HCT116 (cell line): Measurements from ENCODE around the gene MMP28. TPM values are rescaled to one million over a fixed set of nuclear protein-coding genes. Genes with fewer than 3 reads are reported as not detected.

Source experiments
- ATAC-seq: fragments of 200-7000 bp; cut with Tn5 transposase; 2 replicates; pipeline ENCODE4 v1.9.1; 2020; ENCODE audit warnings: mild to moderate bottlenecking, moderate library complexity
- BruUV-seq: library from RNA; stranded (reverse); fragments of 400-500 nt; replicated peaks from 2 replicates; lab custom pipeline; 2021; lab: Mats Ljungman, UMichigan
- CTCF ChIA-PET: fragments of 300-600 bp; sonication (Branson Sonifier 250); formaldehyde crosslinking; loops from one replicate; lab custom pipeline; 2021; ENCODE audit warnings: antibody characterized with exemption; lab: Charles Lee
- POLR2A ChIA-PET: fragments of 300-600, 350-600 bp; sonication (Branson Sonifier 250); formaldehyde crosslinking; loops from one replicate; lab custom pipeline; 2021; ENCODE audit warnings: antibody characterized with exemption; lab: Charles Lee
- RAD21 ChIA-PET, 2 experiments: fragments of 300-600 bp; sonication (Branson Sonifier 250); formaldehyde crosslinking; loops; one replicate each; lab custom pipeline; 2023; ENCODE audit warnings: low total read pairs in 2 of 2; ENCODE audit not compliant: uncharacterized antibody in 2 of 2, unreplicated experiment in 2 of 2, low non-redundant PET in 1 of 2; lab: Charles Lee
- DNase-seq: peaks from one replicate; pipeline ENCODE4 v3.0.0-alpha.2; 2010; ENCODE audit warnings: low read depth, low spot score
- H2AFZ ChIP-seq: fragments of 200-600 bp; shearing (Covaris generic), sonication (generic); 2 replicates; pipeline ENCODE4 v1.6.1; 2017; ENCODE audit warnings: low read depth, mixed run types, mixed read lengths, antibody characterized with exemption, low read length; ENCODE audit not compliant: poor library complexity, severe bottlenecking
- H3K27ac ChIP-seq: 2 replicates; pipeline ENCODE4 v1.5.1; 2012; ENCODE audit warnings: low read depth, low read length
- H3K27me3 ChIP-seq: fragments of 200-600 bp; sonication (generic); 2 replicates; pipeline ENCODE4 v1.6.1; 2016; ENCODE audit warnings: mixed run types, low read length, mixed read lengths; ENCODE audit not compliant: insufficient read depth
- H3K36me3 ChIP-seq, 2 experiments: fragments of 200-500 bp in 1 of 2; fragments of 200-600 bp in 1 of 2; sonication (Bioruptor generic) in 1 of 2; sonication (generic) in 1 of 2; 2 replicates each; pipeline versions ENCODE4 v1.5.1 to v1.6.1; 2014 to 2016; ENCODE audit warnings: low read length in 2 of 2, inconsistent platforms in 1 of 2, mixed read lengths in 1 of 2, mixed run types in 1 of 2; ENCODE audit not compliant: insufficient read depth in 2 of 2, control insufficient read depth in 1 of 2
- H3K4me1 ChIP-seq, 2 experiments: fragments of 200-600 bp in 1 of 2; sonication (generic) in 1 of 2; 2 replicates each; pipeline versions ENCODE4 v1.5.1 to v1.6.1; 2012 to 2017; ENCODE audit warnings: low read length in 2 of 2, inconsistent platforms in 1 of 2, mild to moderate bottlenecking in 1 of 2, mixed read lengths in 1 of 2, mixed run types in 1 of 2, moderate library complexity in 1 of 2; ENCODE audit not compliant: insufficient read depth in 2 of 2, control insufficient read depth in 1 of 2
- H3K4me2 ChIP-seq: fragments of 200-600 bp; sonication (generic); 2 replicates; pipeline ENCODE4 v1.6.1; 2017; ENCODE audit warnings: mixed run types, low read length, mixed read lengths
- H3K4me3 ChIP-seq, 2 experiments: fragments of 200-600 bp in 1 of 2; sonication (generic) in 1 of 2; replicated peaks in 1 of 2; 2 replicates each; pipeline ENCODE4 v1.5.1; 2011 to 2016; ENCODE audit warnings: low read length in 2 of 2, control low read depth in 1 of 2, low read depth in 1 of 2, mild to moderate bottlenecking in 1 of 2, mixed read lengths in 1 of 2, mixed run types in 1 of 2
- H3K79me2 ChIP-seq: fragments of 200-600 bp; sonication (generic); 2 replicates; pipeline ENCODE4 v1.6.1; 2017; ENCODE audit warnings: mild to moderate bottlenecking, mixed run types, low read length, moderate library complexity, mixed read lengths; ENCODE audit not compliant: insufficient read depth
- H3K9ac ChIP-seq: fragments of 200-600 bp; sonication (generic); 2 replicates; pipeline ENCODE4 v1.6.1; 2016; ENCODE audit warnings: low read length, mixed read lengths
- H3K9me2 ChIP-seq: fragments of 200-600 bp; sonication (generic), shearing (Covaris generic); 2 replicates; pipeline ENCODE4 v1.6.1; 2017; ENCODE audit warnings: mixed run types, mild to moderate bottlenecking, moderate library complexity; ENCODE audit not compliant: insufficient read depth
- H3K9me3 ChIP-seq, 2 experiments: fragments of 200-500 bp in 1 of 2; fragments of 200-600 bp in 1 of 2; sonication (Bioruptor generic) in 1 of 2; sonication (generic) in 1 of 2; 2 replicates each; pipeline ENCODE4 v1.6.1; 2014 to 2017; ENCODE audit warnings: low read length in 2 of 2, mixed read lengths in 2 of 2, inconsistent platforms in 1 of 2, low read depth in 1 of 2, mild to moderate bottlenecking in 1 of 2, mixed run types in 1 of 2, moderate library complexity in 1 of 2; ENCODE audit not compliant: control insufficient read depth in 1 of 2, insufficient read depth in 1 of 2
- H4K20me1 ChIP-seq: fragments of 200-600 bp; sonication (generic), shearing (Covaris generic); 2 replicates; pipeline ENCODE4 v1.6.1; 2017; ENCODE audit warnings: mixed run types, mild to moderate bottlenecking, moderate library complexity; ENCODE audit not compliant: insufficient read depth
- CEBPB ChIP-seq: IDR thresholded peaks from 2 replicates; pipeline ENCODE4 v1.6.1; 2012; ENCODE audit warnings: low read depth
- EZH2phosphoT487 ChIP-seq: fragments of 200-600 bp; IDR thresholded peaks from 2 replicates; pipeline ENCODE4 v1.6.1; 2018; ENCODE audit warnings: antibody characterized with exemption, borderline replicate concordance
- FOSL1 ChIP-seq: IDR thresholded peaks from 2 replicates; pipeline ENCODE4 v1.6.1; 2012; ENCODE audit warnings: low read depth
- JUND ChIP-seq: IDR thresholded peaks from 2 replicates; pipeline ENCODE4 v1.6.1; 2012
- POLR2A ChIP-seq: IDR thresholded peaks from 2 replicates; pipeline ENCODE4 v1.7.0; 2011; ENCODE audit warnings: borderline replicate concordance; ENCODE audit not compliant: insufficient read depth, insufficient read length; ENCODE audit errors: extremely low read depth
- POLR2AphosphoS5 ChIP-seq: IDR thresholded peaks from 2 replicates; pipeline ENCODE4 v1.6.1; 2011; ENCODE audit warnings: mild to moderate bottlenecking, low read depth, low read length, moderate library complexity
- RAD21 ChIP-seq: IDR thresholded peaks from 2 replicates; pipeline ENCODE4 v1.6.1; 2012; ENCODE audit warnings: low read depth, mild to moderate bottlenecking
- SP1 ChIP-seq: IDR thresholded peaks from 2 replicates; pipeline ENCODE4 v1.6.1; 2012; ENCODE audit warnings: low read depth
- TCF7L2 ChIP-seq: IDR thresholded peaks from 2 replicates; pipeline ENCODE4 v1.7.0; 2011; ENCODE audit warnings: borderline replicate concordance, inconsistent platforms; ENCODE audit not compliant: insufficient read depth, insufficient read length; ENCODE audit errors: extremely low read depth
- ZFX ChIP-seq: fragments of 450-650 bp; IDR thresholded peaks from 2 replicates; pipeline ENCODE4 v1.6.1; 2017
- intact Hi-C: fragments of 100-400 bp; cut with micrococcal nuclease; formaldehyde crosslinking; loops from 2 replicates; pipeline ENCODE4 v1.10.0; 2022
- total RNA-seq: library from RNA; stranded (reverse); gene quantifications from one replicate; pipeline ENCODE4 v1.2.1, GENCODE V29; 2021; ENCODE audit not compliant: unreplicated experiment
- TF ChIP-seq, protein P1 (sequence below): IDR thresholded peaks from 2 replicates; pipeline ENCODE4 v1.6.1; 2012
- TF ChIP-seq, protein P2 (sequence below): IDR thresholded peaks from 2 replicates; pipeline ENCODE4 v1.6.1; 2012
- TF ChIP-seq, protein P3 (sequence below): IDR thresholded peaks from 2 replicates; pipeline ENCODE4 v1.6.1; 2011; ENCODE audit warnings: mild to moderate bottlenecking, low read length, moderate library complexity; ENCODE audit not compliant: insufficient replicate concordance; ENCODE audit errors: extremely low read depth

MMP28 gene
- total RNA-seq, 1 experiment from 2014 or later, result 2.6 TPM

DNA sequence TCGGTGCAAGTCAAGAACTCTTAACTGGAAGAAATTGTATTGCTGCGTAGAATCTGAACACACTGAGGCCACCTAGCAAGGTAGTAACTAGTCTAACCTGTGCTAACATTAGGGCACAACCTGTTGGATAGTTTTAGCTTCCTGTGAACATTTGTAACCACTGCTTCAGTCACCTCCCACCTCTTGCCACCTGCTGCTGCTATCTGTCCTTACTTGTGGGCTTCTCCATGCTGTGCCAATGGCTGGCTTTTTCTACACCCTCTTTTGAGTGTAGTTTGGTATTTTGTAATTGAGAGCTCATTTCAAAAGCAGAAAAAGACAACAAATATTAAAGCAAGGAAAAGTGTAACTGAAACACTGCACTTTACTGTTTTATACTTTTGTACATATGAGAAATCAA, 71.7 kb downstream of the MMP28 start (continued):
- TF ChIP-seq FOSL1 (no peak), EZH2phosphoT487 (no peak), TCF7L2 (no peak), POLR2A (no peak), CEBPB (no peak), SP1 (no peak), POLR2AphosphoS5 (no peak), RAD21 (no peak), ZFX (no peak)
- TF ChIP-seq, protein P1, sequence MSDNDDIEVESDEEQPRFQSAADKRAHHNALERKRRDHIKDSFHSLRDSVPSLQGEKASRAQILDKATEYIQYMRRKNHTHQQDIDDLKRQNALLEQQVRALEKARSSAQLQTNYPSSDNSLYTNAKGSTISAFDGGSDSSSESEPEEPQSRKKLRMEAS, result no peak

DNA sequence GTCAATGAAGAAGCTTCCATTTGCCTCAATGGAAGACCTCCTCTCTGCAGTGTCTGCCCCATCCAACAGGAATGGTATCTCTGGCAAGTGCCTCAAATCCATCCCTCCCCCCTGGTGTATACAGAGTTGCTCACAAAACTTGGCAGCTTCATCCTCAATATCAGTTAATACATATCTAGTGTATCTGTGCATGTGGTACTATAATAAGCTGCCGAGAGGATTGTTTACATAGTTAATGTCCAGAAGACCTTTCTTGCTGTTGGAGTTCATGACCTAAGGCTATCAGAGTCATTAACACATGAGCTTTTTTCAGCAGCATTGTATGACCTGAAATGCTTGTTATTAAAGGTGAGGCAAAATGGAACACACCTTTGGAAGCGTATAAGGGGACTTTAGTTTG, 78.0 kb downstream of the MMP28 start:
- ChIA-PET RAD21 (no interaction called here), CTCF (no interaction called here), POLR2A (interaction anchor here (1.1 kb wide), 1 partner anchor 139 kb away, joined by 3 read pairs; the partner anchor contains the start of gene PEX12)
- Histone ChIP-seq H2AFZ (no peak overlapping the region), H3K9me3 (no peaks in the 10 kb centered on the region), H3K9ac (no peak overlapping the region), H3K9me2 (no peaks in the 10 kb centered on the region), H3K27ac (no peak overlapping the region), H3K4me1 (no peaks in the 10 kb centered on the region), H3K27me3 (no peaks in the 10 kb centered on the region), H4K20me1 (no peaks in the 10 kb centered on the region), H3K4me2 (no peak overlapping the region), H3K4me3 (no peak overlapping the region), H3K36me3 (peaks cover 9 to 21% of the 10 kb centered on the region in 2 experiments), H3K79me2 (no peaks in the 10 kb centered on the region)
- TF ChIP-seq, protein P2, sequence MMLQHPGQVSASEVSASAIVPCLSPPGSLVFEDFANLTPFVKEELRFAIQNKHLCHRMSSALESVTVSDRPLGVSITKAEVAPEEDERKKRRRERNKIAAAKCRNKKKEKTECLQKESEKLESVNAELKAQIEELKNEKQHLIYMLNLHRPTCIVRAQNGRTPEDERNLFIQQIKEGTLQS, result no peak
- TF ChIP-seq, protein P3, sequence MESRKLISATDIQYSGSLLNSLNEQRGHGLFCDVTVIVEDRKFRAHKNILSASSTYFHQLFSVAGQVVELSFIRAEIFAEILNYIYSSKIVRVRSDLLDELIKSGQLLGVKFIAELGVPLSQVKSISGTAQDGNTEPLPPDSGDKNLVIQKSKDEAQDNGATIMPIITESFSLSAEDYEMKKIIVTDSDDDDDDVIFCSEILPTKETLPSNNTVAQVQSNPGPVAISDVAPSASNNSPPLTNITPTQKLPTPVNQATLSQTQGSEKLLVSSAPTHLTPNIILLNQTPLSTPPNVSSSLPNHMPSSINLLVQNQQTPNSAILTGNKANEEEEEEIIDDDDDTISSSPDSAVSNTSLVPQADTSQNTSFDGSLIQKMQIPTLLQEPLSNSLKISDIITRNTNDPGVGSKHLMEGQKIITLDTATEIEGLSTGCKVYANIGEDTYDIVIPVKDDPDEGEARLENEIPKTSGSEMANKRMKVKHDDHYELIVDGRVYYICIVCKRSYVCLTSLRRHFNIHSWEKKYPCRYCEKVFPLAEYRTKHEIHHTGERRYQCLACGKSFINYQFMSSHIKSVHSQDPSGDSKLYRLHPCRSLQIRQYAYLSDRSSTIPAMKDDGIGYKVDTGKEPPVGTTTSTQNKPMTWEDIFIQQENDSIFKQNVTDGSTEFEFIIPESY, result no peak
- no peak for TF ChIP-seq JUND
- ATAC-seq, result no peak
- intact Hi-C loops, result no loop called here
- BruUV-seq, result no TSS peak
- no peak for DNase-seq
